Neural cell (in vitro differentiated cells): Measurements from ENCODE around the gene CST9.

Source experiments
- EP300 ChIP-seq: fragments of 450-650 bp; conservative IDR thresholded peaks from 2 replicates; pipeline ENCODE4 v1.6.1; 2014; ENCODE audit warnings: antibody characterized with exemption, mild to moderate bottlenecking, moderate library complexity; ENCODE audit not compliant: poor library complexity, severe bottlenecking
- EZH2 ChIP-seq: fragments of 200-600, 300-800 bp; shearing (Covaris generic), sonication (generic); IDR thresholded peaks from 2 replicates; pipeline ENCODE4 v1.6.1; 2014; ENCODE audit warnings: antibody characterized with exemption, low read length, borderline replicate concordance, mild to moderate bottlenecking; ENCODE audit not compliant: insufficient read depth, poor library complexity, severe bottlenecking
- MXI1 ChIP-seq: fragments of 450-650 bp; conservative IDR thresholded peaks from 2 replicates; pipeline ENCODE4 v1.6.1; 2014; ENCODE audit warnings: antibody characterized with exemption, mild to moderate bottlenecking; ENCODE audit not compliant: poor library complexity, severe bottlenecking
- POLR2AphosphoS5 ChIP-seq: IDR thresholded peaks from 2 replicates; pipeline ENCODE4 v1.6.1; 2012
- RAD21 ChIP-seq: fragments of 450-650 bp; conservative IDR thresholded peaks from 2 replicates; pipeline ENCODE4 v1.6.1; 2014; ENCODE audit warnings: antibody characterized with exemption, mild to moderate bottlenecking, moderate library complexity
- SMC3 ChIP-seq: fragments of 450-650 bp; conservative IDR thresholded peaks from 2 replicates; pipeline ENCODE4 v1.6.1; 2014; ENCODE audit warnings: antibody characterized with exemption, mild to moderate bottlenecking, moderate library complexity; ENCODE audit not compliant: poor library complexity
- TAF1 ChIP-seq: IDR thresholded peaks from 2 replicates; pipeline ENCODE4 v1.6.1; 2012; ENCODE audit warnings: low read depth
- TF ChIP-seq, protein P1 (sequence below): fragments of 450-650 bp; IDR thresholded peaks from 2 replicates; pipeline ENCODE4 v1.5.1; 2014; ENCODE audit warnings: antibody characterized with exemption, mild to moderate bottlenecking, moderate library complexity; ENCODE audit not compliant: poor library complexity, severe bottlenecking
- TF ChIP-seq, protein P2 (sequence below): IDR thresholded peaks from 2 replicates; pipeline ENCODE4 v1.6.1; 2012; ENCODE audit warnings: borderline replicate concordance

DNA sequence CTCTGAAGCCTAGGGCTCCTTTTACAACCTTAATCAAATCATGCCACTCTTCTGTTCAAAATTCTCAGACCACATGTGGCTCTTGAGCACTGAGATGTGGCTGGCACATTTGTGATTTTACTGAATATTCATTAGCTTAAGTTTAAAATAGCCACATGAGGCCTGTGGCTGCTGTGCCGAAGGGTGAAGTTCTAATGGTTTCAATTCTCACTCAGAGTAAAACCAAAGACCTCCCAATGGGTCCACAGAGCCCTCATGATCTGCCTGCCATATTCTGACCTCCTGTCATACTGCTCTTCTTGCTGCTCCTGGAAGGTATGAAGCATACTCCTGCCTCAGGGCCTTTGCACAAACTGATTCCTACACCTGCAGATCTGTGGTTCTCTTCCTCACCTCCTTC, 39.9 kb upstream of the CST9 start:
- TF ChIP-seq, protein P1, sequence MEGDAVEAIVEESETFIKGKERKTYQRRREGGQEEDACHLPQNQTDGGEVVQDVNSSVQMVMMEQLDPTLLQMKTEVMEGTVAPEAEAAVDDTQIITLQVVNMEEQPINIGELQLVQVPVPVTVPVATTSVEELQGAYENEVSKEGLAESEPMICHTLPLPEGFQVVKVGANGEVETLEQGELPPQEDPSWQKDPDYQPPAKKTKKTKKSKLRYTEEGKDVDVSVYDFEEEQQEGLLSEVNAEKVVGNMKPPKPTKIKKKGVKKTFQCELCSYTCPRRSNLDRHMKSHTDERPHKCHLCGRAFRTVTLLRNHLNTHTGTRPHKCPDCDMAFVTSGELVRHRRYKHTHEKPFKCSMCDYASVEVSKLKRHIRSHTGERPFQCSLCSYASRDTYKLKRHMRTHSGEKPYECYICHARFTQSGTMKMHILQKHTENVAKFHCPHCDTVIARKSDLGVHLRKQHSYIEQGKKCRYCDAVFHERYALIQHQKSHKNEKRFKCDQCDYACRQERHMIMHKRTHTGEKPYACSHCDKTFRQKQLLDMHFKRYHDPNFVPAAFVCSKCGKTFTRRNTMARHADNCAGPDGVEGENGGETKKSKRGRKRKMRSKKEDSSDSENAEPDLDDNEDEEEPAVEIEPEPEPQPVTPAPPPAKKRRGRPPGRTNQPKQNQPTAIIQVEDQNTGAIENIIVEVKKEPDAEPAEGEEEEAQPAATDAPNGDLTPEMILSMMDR: no peak
- TF ChIP-seq TAF1: no peak
- TF ChIP-seq, protein P2, sequence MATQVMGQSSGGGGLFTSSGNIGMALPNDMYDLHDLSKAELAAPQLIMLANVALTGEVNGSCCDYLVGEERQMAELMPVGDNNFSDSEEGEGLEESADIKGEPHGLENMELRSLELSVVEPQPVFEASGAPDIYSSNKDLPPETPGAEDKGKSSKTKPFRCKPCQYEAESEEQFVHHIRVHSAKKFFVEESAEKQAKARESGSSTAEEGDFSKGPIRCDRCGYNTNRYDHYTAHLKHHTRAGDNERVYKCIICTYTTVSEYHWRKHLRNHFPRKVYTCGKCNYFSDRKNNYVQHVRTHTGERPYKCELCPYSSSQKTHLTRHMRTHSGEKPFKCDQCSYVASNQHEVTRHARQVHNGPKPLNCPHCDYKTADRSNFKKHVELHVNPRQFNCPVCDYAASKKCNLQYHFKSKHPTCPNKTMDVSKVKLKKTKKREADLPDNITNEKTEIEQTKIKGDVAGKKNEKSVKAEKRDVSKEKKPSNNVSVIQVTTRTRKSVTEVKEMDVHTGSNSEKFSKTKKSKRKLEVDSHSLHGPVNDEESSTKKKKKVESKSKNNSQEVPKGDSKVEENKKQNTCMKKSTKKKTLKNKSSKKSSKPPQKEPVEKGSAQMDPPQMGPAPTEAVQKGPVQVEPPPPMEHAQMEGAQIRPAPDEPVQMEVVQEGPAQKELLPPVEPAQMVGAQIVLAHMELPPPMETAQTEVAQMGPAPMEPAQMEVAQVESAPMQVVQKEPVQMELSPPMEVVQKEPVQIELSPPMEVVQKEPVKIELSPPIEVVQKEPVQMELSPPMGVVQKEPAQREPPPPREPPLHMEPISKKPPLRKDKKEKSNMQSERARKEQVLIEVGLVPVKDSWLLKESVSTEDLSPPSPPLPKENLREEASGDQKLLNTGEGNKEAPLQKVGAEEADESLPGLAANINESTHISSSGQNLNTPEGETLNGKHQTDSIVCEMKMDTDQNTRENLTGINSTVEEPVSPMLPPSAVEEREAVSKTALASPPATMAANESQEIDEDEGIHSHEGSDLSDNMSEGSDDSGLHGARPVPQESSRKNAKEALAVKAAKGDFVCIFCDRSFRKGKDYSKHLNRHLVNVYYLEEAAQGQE: no peak
- no peak for TF ChIP-seq EP300
- no peak for TF ChIP-seq POLR2AphosphoS5
- no peak for TF ChIP-seq MXI1
- no peak for TF ChIP-seq EZH2
- no peak for TF ChIP-seq RAD21
- no peak for TF ChIP-seq SMC3
